Gastroesophageal sphincter (tissue), 4 donors: ENCODE measurements around the gene ZBTB16. TPM values are rescaled to one million over a fixed set of nuclear protein-coding genes. Genes with fewer than 3 reads are reported as not detected.

Experiments
- ATAC-seq: fragments of 150-250 bp; one replicate; pipeline ENCODE4 v1.9.1; 2016; ENCODE audit warnings: mild to moderate bottlenecking, moderate library complexity
- H3K27ac ChIP-seq, 4 donors: fragments of 200-600 bp; sonication (generic) in 3 of 4; 1 replicate in 3 of 4; 2 replicates in 1 of 4; pipeline ENCODE4 v1.5.1; 2016 to 2019
- H3K27me3 ChIP-seq: fragments of 200-600 bp; sonication (generic); one replicate; pipeline ENCODE4 v1.5.1; 2019
- H3K36me3 ChIP-seq, 2 donors: fragments of 200-600 bp; sonication (generic); one replicate each; pipeline ENCODE4 v1.5.1; 2019; ENCODE audit warnings: control low read depth in 1 of 2
- H3K4me1 ChIP-seq, 3 donors: fragments of 200-600 bp; sonication (generic); 1 replicate in 2 of 3; 2 replicates in 1 of 3; pipeline ENCODE4 v1.5.1; 2016 to 2019; ENCODE audit warnings: control low read depth in 2 of 3
- H3K4me3 ChIP-seq, 2 donors: fragments of 200-600 bp; sonication (generic); one replicate each; pipeline ENCODE4 v1.5.1; 2019; ENCODE audit warnings: mild to moderate bottlenecking in 1 of 2, moderate library complexity in 1 of 2
- H3K9me3 ChIP-seq, 3 donors: fragments of 200-600 bp; sonication (generic); one replicate each; pipeline ENCODE4 v1.5.1; 2017 to 2019; ENCODE audit warnings: control low read depth in 2 of 3
- EP300 ChIP-seq: sonication (generic); formaldehyde crosslinking; IDR thresholded peaks from one replicate; pipeline ENCODE4 v1.6.1; 2017; ENCODE audit warnings: antibody characterized with exemption, mild to moderate bottlenecking
- POLR2A ChIP-seq, 2 donors: fragments of 450-650 bp; IDR thresholded peaks; one replicate each; pipeline ENCODE4 v1.6.1; 2017; ENCODE audit warnings: antibody characterized with exemption in 2 of 2, mild to moderate bottlenecking in 2 of 2, moderate library complexity in 1 of 2
- POLR2AphosphoS5 ChIP-seq: sonication (generic); formaldehyde crosslinking; IDR thresholded peaks from one replicate; pipeline ENCODE4 v1.6.1; 2017; ENCODE audit warnings: antibody characterized with exemption
- WGBS, 2 donors: methylation state at CpG; one replicate each; pipeline ENCODE4 v1.1.5; 2018; ENCODE audit warnings: low coverage in 1 of 2; 5-methylcytosine and 5-hydroxymethylcytosine counted together
- total RNA-seq, 4 donors: library from RNA; depleted of rRNA; stranded (reverse); fragments of >200 nt; gene quantifications; one replicate each; pipeline ENCODE4 v1.1.0, GENCODE V29; 2016
- TF ChIP-seq, protein P1 (sequence below), 4 experiments: fragments of 200-600 bp in 2 of 4; fragments of 450-650 bp in 2 of 4; sonication (generic) in 1 of 4; IDR thresholded peaks; one replicate each; pipeline ENCODE4 v1.5.1; 2017 to 2019; ENCODE audit warnings: antibody characterized with exemption in 4 of 4, mild to moderate bottlenecking in 2 of 4, moderate library complexity in 2 of 4

ZBTB16 gene
- total RNA-seq, 4 donors from 2014 or later, result 153 to 284 (median 232) TPM

DNA sequence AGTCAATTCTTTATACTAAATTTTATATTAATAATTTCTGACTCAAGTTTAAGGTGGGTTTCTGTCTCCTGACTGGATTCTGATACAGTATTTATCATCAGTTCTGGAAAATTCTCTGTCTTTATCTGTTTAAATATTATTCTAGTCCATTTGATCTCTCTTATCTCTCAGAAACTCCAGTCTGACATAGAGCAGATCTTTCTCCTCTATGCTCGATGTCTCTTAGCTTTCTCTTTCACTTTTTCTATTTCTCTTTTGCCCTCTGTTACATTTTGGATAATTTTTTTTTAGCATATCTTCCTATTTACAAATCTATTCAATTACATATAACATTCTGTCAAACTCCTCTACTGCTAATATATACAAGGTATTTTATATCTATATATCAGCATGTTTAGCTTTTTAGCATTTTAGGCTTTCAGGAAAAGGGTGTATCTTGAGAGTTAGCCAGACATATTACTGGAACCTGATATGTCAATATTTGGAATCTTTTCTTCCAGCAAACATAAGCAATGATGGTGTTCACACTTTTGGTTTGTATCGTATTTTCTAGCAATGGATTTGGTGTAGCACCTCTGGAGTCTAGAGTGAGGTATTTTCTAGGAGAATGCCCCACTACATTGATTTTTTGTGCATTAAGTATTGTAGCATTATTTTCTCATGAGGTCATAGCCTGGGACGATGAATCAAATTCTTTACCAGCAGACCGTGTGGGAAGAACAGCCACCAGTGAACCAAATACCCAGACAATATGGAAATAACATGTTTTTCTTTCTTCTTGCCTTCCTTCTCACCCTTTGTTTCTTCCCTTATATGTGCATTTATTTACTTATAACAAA, 232.6 kb downstream of the ZBTB16 start:
- no peak for TF ChIP-seq POLR2A (IDR thresholded peaks at IDR 0.05)
- no peak for TF ChIP-seq POLR2AphosphoS5
- TF ChIP-seq, protein P1, sequence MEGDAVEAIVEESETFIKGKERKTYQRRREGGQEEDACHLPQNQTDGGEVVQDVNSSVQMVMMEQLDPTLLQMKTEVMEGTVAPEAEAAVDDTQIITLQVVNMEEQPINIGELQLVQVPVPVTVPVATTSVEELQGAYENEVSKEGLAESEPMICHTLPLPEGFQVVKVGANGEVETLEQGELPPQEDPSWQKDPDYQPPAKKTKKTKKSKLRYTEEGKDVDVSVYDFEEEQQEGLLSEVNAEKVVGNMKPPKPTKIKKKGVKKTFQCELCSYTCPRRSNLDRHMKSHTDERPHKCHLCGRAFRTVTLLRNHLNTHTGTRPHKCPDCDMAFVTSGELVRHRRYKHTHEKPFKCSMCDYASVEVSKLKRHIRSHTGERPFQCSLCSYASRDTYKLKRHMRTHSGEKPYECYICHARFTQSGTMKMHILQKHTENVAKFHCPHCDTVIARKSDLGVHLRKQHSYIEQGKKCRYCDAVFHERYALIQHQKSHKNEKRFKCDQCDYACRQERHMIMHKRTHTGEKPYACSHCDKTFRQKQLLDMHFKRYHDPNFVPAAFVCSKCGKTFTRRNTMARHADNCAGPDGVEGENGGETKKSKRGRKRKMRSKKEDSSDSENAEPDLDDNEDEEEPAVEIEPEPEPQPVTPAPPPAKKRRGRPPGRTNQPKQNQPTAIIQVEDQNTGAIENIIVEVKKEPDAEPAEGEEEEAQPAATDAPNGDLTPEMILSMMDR (IDR thresholded peaks at IDR 0.05), result no peak
- TF ChIP-seq EP300, result no peak

DNA sequence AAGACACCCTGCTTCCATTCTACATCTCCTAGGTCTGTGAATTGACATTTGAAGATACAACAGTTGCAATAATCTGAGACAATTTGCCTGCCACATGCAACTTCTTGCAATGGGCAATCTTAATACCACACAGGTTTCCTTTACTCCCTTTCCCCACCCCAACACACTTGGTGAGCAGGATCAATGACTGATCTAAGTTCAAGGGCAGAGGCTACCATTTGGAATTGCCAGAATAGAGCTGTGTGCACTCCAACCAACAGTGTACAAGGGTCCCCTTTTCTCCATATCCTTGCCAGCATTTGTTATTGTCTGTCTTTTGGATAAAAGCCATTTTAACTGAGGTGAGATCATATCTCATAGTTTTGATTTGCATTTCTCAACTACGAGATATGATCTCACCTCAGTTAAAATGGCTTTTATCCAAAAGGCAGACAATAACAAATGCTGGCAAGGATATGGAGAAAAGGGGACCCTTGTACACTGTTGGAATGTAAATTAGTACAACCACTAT, 233.7 kb downstream of the ZBTB16 start:
- peaks cover 0 to 5% of the 10 kb centered on the region in 2 donors for H3K36me3 ChIP-seq
- 50 to 71% methylated on average over 1 of the region's 1 CpG for WGBS, 2 donors
- no peak for ATAC-seq
- no peaks in the 10 kb centered on the region for H3K9me3 ChIP-seq
- TF ChIP-seq, protein P1 (IDR thresholded peaks at IDR 0.05), result no peak
- TF ChIP-seq POLR2AphosphoS5, result no peak
- no peak for TF ChIP-seq EP300
- no peak for TF ChIP-seq POLR2A (IDR thresholded peaks at IDR 0.05)
- H3K27me3 ChIP-seq, result peaks cover 14% of the 10 kb centered on the region
- peaks cover 0 to 56% (median 0%) of the 10 kb centered on the region in 3 donors for H3K4me1 ChIP-seq
- no peak overlapping the region for H3K4me3 ChIP-seq
- H3K27ac ChIP-seq, result peak overlapping the region in 3 of 4 donors; percentile 26 to 88 (median 65)

More for the DNA sequence above, 232.6 kb downstream of the ZBTB16 start:
- H3K27me3 ChIP-seq, result peaks cover 14% of the 10 kb centered on the region
- WGBS, 2 donors, result 16 to 23% methylated on average over 4 of the region's 4 CpGs
- ATAC-seq, result no peak
- H3K27ac ChIP-seq, result peak overlapping the region in 3 of 4 donors; percentile 26 to 88 (median 33)
- no peaks in the 10 kb centered on the region for H3K36me3 ChIP-seq
- peaks cover 0 to 56% (median 0%) of the 10 kb centered on the region in 3 donors for H3K4me1 ChIP-seq
- H3K4me3 ChIP-seq, result peak overlapping the region in 1 of 2 donors; percentile 2
- no peaks in the 10 kb centered on the region for H3K9me3 ChIP-seq

DNA sequence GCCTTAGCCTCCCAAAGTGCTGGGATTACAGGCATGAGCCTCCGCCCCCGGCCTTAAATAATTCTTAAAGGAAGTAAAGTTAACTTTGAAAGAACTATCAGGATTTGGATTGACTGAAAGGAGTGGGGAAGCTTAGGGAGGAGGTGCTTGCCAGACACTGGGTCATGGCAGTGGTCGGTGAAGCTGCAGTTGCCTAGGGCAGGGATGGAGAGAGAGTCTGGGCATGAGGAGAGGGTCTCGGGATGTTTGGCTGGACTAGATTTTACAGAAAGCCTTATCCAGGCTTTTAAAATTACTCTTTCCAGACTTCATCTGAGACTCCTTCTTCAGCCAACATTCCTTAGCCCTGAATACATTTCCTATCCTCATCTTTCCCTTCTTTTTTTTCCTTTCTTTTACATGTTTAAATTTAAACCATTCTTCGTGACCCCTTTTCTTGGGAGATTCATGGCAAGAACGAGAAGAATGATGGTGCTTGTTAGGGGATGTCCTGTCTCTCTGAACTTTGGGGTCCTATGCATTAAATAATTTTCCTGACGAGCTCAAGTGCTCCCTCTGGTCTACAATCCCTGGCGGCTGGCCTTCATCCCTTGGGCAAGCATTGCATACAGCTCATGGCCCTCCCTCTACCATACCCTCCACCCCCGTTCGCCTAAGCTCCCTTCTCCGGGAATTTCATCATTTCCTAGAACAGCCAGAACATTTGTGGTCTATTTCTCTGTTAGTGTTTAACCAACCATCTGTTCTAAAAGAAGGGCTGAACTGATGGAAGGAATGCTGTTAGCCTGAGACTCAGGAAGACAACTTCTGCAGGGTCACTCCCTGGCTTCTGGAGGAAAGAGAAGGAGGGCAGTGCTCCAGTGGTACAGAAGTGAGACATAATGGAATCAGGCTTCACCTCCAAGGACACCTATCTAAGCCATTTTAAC, 236.4 kb downstream of the ZBTB16 start, which contains the start of gene NNMT:
Gene NNMT, plus strand, starts transcription at position 724 of the 929 bp plus-strand sequence. Its CDS starts 158 bp downstream, at position 882.
- Histone ChIP-seq H3K9me3 (peaks cover 0 to 19% (median 0%) of the 10 kb centered on the region in 3 donors), H3K4me1 (peaks cover 0 to 50% (median 0%) of the 10 kb centered on the region in 3 donors), H3K36me3 (peaks cover 0 to 15% of the 10 kb centered on the region in 2 donors), H3K27me3 (peaks cover 14% of the 10 kb centered on the region), H3K27ac (peak within 1 kb of the TSS; percentile 85 to 92 (median 89)), H3K4me3 (peak within 1 kb of the TSS; percentile 41 to 49)
- ATAC-seq, result peak; percentile 78
- TF ChIP-seq POLR2AphosphoS5, result peak; percentile 96
- peak; percentile 42 to 64 for TF ChIP-seq POLR2A (IDR thresholded peaks at IDR 0.05)
- TF ChIP-seq EP300, result no peak
- TF ChIP-seq, protein P1 (IDR thresholded peaks at IDR 0.05), result no peak
- 24 to 31% methylated on average over 5 to 9 of the region's 11 CpGs for WGBS, 2 donors

DNA sequence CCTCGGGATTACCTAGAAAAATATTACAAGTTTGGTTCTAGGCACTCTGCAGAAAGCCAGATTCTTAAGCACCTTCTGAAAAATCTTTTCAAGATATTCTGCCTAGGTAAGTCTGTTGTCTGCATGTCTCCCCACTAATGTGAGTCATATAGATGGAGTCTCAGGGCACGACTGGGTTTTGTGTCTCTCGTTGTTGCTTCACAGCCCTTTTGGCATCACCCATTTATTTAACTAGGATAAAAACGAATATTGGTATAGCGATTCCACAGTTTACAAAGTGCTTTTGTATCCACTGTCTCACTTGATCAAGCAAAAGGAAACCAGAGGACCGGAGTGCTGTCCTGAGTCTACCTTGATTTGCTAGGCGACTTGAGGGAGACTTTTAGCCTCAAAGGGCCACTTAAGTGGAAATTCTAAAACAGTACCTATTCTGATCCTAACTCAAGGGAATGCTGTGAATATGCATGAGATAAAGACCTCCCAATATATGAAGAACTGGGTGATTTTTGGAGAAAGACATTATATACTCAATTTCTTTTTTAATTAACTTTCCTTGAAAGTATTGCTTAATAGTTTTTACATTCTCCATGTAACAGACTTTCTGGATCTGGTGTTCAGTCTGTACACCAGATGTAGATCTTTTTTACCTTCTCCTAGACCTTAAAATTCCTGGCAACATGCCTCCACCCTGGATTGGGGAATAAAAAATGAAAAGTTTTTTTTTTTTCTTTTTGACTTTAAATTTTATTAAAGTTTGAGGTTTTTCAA, 237.3 kb downstream of the ZBTB16 start:
- TF ChIP-seq, protein P1 (IDR thresholded peaks at IDR 0.05), result no peak
- no peak for TF ChIP-seq POLR2A (IDR thresholded peaks at IDR 0.05)
- no peak for TF ChIP-seq POLR2AphosphoS5
- no peak for TF ChIP-seq EP300
- no peak for ATAC-seq
- Histone ChIP-seq H3K4me1 (peaks cover 0 to 41% (median 0%) of the 10 kb centered on the region in 3 donors), H3K9me3 (peaks cover 0 to 28% (median 0%) of the 10 kb centered on the region in 3 donors), H3K27me3 (peaks cover 9% of the 10 kb centered on the region), H3K4me3 (peak overlapping the region; percentile 41 to 49), H3K27ac (peak overlapping the region; percentile 85 to 92 (median 89)), H3K36me3 (peaks cover 3 to 22% of the 10 kb centered on the region in 2 donors)
- 53 to 57% methylated on average over 7 of the region's 7 CpGs for WGBS, 2 donors
